HT1080 (cell line): Measurements from ENCODE around the gene DLEC1. TPM values are rescaled to one million over a fixed set of nuclear protein-coding genes. Genes with fewer than 3 reads are reported as not detected.
"Not testable (repeated sequence)": the region's sequence is repeated elsewhere in the genome, so short reads cannot be mapped to it uniquely, and the experiment has no call there.

Experiments used
- DNase-seq: peaks from one replicate; pipeline ENCODE4 v3.0.0-alpha.2; 2015; ENCODE audit warnings: low read depth
- total RNA-seq: library from RNA; depleted of rRNA; stranded (reverse); fragments of >200 nt; shearing (Covaris generic); gene quantifications from 2 replicates; pipeline ENCODE4 v1.2.3, GENCODE V29; 2014

The DLEC1 gene
- total RNA-seq, 1 experiment from 2014 or later: not detected

DNA sequence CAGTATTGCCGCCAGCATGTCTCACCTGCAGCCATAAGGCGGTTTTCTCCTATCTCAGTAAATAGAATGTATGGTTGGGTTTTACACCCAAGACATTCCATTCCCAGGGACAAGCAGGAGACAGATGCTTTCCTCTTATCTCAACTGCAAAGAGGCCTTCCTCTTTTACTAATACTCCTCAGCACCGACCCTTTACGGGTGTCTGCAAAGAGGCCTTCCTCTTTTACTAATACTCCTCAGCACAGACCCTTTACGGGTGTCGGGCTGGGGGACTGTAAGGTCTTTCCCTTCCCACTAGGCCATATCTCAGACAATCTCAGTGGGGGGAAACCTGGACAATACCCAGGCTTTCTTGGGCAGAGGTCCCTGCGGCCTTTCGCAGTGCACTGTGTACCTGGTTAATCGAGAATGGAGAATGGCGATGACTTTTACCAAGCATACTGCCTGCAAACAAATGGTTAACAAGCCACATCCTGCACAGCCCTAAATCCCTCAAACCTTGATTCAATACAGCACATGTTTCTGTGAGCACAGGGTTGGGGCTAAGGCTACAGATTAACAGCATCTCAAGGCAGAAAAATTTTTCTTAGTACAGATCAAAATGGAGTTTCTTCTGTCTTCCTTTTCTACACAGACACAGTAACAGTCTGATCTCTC, 96.7 kb downstream of the DLEC1 start:
- DNase-seq: not testable (repeated sequence)

DNA sequence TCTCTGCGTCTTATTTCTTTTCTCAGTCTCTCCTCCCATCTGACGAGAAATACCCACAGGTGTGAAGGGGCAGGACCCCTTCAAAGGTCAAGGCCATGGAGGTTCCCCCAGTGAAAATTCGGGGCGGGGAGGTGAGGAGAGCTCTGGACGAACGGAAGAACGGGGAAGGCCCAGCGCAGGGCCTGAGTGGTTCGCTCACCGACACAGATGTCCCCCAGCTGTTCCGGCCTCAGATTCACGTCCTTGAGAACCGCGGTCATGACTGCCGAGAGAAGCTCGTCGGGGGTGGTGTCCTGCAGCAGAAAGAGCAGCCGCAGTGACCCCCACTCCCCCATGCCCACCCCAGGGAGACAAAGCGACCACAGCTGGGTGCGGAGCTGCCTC, 97.4 kb downstream of the DLEC1 start:
- DNase-seq: no peak

GRCh38 chr3:38136777-38137614, 98.0 kb downstream of the DLEC1 start, which contains the start of gene ACAA1:
Gene ACAA1, minus strand, starts transcription at chr3:38137127. Its CDS starts 92 bp downstream, at chr3:38137035.
- DNase-seq: peak; percentile 99

DNA sequence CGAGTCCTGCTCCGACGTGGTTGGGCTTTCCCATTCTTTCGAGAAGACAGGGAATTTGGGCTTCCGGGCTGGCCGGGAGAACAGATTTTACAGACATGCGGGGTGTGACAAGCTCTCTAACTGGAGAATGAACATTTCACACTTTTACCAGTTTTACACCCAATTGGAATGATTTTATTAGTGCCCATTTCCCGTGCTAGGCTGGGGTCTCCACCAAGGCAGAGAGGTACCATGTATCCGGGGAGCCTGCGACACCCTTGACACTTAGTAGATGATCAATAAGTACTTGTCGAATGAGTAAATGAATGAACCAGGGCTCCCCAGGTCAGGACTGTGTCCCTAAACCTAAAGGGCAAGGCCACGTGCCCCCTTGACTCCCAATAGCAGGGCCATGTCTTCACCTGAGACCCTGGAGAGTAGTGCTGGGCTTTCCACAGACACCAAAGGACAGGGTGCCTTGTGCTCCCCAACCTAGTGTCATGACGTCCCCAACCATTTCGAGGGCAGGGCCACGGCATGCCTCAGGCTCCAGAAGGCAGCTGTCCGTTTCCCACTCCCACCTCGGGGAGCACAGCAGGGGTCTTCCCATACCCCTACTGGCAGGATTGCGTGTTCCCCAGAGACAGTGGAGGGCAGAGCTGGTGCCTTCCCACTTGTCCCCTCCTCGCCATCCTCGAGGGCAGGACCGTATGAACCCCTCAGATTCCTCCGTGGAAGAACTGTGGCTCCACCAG, 98.8 kb downstream of the DLEC1 start:
- DNase-seq: no peak

DNA sequence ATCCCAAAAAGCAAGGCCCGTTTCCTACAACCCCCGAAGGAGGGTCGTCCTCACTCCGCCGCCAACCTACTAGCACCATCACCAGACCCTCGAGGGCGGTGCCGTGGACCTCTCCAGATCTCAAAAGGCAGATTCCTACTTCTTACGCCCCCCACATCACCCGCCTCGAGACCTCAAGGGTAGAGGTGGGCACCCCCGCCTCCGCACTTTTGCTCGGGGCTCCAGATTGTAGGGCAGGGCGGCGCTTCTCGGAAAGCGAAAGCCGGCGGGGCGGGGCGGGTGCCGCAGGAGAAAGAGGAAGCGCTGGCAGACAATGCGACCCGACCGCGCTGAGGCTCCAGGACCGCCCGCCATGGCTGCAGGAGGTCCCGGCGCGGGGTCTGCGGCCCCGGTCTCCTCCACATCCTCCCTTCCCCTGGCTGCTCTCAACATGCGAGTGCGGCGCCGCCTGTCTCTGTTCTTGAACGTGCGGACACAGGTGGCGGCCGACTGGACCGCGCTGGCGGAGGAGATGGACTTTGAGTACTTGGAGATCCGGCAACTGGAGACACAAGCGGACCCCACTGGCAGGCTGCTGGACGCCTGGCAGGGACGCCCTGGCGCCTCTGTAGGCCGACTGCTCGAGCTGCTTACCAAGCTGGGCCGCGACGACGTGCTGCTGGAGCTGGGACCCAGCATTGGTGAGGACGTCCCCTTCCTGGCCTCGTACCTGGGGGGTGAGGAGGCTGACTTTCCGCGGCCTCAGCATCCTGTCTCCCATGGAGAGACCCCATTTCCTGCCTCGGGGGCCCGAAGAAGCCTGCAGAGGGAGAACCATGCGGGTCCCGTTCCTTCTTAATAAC, 99.6 kb downstream of the DLEC1 start, which contains the start of gene MYD88:
MYD88 (plus strand) TSS at position 313 of the 842 bp plus-strand sequence; CDS start at position 353, 40 bp downstream.
- DNase-seq: no peak

- no peak for DNase-seq
Observed at GRCh38 chr3:38139191-38139590, 100.2 kb downstream of the DLEC1 start.

GRCh38 chr3:38139652-38140051, 100.6 kb downstream of the DLEC1 start:
- DNase-seq: no peak

GRCh38 chr3:38140326-38141172, 101.5 kb downstream of the DLEC1 start:
- no peak for DNase-seq

- no peak for DNase-seq
Observed at GRCh38 chr3:38141173-38141951, 102.4 kb downstream of the DLEC1 start.

GRCh38 chr3:38141952-38142273, 102.9 kb downstream of the DLEC1 start:
- no peak for DNase-seq

GRCh38 chr3:38142959-38143358, 104.0 kb downstream of the DLEC1 start:
- no peak for DNase-seq

DNA sequence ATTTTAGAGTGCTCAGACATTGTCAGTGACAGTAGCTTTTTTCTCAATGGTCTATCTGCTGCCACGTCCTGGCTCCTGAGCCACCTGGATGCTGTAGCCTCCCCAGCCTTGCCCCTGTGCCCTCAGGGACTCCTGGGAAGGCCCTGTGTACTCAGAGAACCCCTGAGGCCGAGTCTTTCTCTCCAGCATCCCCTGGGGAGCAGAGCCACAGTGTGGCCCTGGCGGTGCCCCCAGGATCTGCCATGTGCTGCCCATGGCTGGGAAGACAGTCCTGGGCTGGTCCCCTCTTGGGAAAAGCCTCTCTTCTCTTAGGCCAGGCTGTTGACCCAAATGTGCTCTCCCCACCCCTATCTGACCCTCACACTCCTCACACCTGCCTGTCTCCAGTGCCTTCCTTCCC, 104.5 kb downstream of the DLEC1 start:
- no peak for DNase-seq

- DNase-seq: no peak
Observed at GRCh38 chr3:38146504-38146903, 107.5 kb downstream of the DLEC1 start.

DNA sequence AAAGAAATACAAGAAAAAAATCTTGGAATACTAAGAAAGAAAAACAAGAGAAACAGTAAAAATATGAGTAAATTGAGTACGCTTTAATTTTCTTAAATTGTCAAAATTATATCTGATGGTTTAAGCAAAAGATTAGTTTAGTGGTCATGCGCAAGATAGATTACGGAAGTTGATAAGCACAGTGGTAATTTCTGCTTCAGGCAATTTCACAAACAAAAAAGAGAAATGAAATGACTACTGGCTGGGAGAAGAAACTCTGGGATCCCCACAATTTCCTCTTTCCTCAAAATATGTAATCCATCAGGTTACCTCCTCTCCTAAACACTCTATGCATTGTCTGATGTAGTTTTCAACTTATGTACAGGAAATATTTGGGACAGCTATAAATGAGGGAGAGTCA, 108.4 kb downstream of the DLEC1 start:
- DNase-seq: no peak

- no peak for DNase-seq
Observed at GRCh38 chr3:38148311-38148882, 109.4 kb downstream of the DLEC1 start.

GRCh38 chr3:38149708-38150107, 110.7 kb downstream of the DLEC1 start:
- no peak for DNase-seq

DNA sequence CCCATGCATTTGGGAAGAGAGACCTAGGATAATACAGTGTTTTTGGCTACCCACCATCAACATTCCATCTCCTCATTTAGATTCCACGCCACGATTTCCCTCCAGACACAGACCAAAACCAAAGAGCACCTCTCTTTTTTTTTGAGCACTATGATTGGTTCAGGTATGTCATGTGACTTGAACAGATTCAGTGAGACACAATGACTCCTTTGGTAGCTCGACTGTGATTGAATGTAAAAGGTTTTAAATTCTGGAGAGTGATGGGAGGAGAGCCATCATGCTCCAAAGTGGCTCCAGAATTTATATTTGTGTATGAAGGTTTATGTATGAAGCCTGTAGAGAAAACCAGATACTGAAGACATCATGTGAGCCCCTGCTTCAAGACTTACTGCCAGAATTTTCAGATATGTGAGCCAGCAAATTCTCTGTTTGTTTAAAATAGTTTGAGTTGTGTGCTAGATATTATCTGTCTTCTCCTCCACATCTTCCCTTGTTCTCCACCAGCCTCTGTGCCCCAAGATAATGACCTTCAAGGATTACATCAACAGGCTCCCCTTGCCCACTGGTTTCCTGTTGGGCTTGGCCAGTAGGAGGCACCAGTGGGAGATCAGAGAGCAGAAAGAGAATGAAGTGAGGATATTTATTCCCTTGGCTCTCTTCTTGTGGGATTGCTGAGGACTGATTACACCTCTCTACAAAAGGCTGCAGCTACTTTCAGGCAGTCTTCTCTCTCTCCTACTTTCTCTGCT, 111.9 kb downstream of the DLEC1 start:
- no peak for DNase-seq

DNA sequence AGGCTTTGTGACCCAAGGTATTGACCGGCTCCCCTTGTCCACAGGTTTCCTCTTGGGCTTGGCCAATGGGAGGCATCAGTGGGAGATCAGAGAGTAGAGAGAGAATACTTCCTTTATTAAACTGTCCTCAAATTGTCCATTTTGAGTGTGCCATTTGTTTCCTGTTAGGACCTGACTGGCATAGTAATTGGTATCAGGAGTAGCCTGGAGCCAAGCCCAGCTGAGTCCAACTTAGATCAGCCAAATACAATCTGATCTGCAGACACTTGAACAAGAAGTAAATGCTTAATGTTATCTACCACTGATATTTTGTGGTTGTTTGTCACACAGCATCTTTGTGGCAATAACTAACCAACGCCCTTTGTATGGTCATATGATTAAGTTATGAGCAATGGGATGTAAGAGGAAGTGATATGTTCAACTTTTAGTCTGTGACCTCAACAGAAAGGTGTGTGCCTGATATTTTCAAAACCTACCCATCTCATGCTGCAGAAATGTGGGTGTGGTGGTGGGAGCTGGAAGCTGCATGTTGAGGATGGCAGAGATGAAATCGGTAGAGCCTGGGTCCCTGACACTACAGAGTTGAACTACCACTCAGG, 112.8 kb downstream of the DLEC1 start:
- peak; percentile 71 for DNase-seq
